ENCODE results near the gene CCP110. TPM values are rescaled to one million over a fixed set of nuclear protein-coding genes. Genes with fewer than 3 reads are reported as not detected.

CCP110 gene
- polyA plus RNA-seq, 1 donor, result 19.3 TPM

DNA sequence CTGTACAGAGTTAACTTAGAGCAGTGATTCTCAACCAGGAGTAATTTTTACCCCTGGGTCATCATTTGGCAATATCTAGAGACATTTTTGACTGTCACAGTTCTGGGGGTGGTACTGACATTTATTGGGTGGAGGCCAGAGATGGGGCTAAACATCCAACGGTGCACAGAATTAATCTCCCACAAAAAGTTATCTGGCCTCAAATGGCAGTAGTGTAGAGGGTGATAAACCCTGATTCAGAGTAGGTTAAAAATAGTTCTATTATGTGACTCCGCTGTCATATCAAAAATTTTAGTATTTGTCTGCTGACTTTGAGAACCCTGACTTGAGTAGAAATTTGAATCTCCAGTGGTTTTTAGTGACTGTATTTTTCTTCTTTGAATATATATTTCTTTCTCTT is 50.9 kb downstream of the CCP110 start:
- H3K9me3 ChIP-seq (ENCODE audit: control insufficient read depth, low read depth, low read length), result no peaks in the 10 kb centered on the region
- H3K4me3 ChIP-seq (ENCODE audit: low read length), result no peak overlapping the region
- H3K27ac ChIP-seq (ENCODE audit: low read length), result no peak overlapping the region
- no peaks in the 10 kb centered on the region for H3K4me1 ChIP-seq (ENCODE audit: control insufficient read depth, insufficient read depth, low read length)
- DNase-seq, result no peak
- 80% methylated on average over 2 of the region's 2 CpGs for WGBS (ENCODE audit: insufficient coverage, low lambda C conversion rate)
- peaks cover 73% of the 10 kb centered on the region for H3K36me3 ChIP-seq (ENCODE audit: control insufficient read depth, insufficient read depth, low read length)
- H3K27me3 ChIP-seq (ENCODE audit: control insufficient read depth, insufficient read depth, low read length), result no peaks in the 10 kb centered on the region

DNA sequence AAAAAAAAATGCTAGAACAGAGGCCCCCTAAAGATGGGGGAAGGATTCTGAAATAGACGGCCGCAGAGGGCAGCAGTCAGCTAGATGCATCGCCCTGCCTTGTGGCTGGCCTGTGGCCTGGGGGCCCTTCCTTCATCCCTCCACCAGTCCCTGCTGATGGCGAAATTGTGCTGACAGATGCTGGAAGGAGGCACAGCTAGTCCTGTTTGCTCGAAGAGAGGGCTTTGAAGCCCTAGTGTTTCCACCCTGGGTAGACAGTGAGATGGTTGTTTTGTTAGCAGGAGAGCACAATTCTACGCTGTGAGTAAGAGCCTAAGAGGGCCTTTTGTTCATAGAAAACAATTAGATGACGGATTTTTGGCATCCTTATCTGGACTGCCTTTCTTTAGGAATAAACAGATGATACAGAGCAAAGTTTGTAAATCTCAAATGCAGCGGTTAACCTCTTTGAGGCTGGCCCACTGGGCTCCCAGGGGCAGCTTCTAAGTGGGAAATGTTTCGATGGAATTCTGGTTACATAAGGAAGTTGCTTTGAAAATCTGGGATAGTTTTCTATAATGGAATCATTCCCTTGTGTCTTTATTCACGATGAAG is 54.7 kb downstream of the CCP110 start:
- H3K27ac ChIP-seq (ENCODE audit: low read length), result no peak overlapping the region
- peak in 1 of 2 donors; percentile 6 for DNase-seq
- no peaks in the 10 kb centered on the region for H3K27me3 ChIP-seq (ENCODE audit: control insufficient read depth, insufficient read depth, low read length)
- H3K4me3 ChIP-seq (ENCODE audit: low read length), result no peak overlapping the region
- peaks cover 79% of the 10 kb centered on the region for H3K36me3 ChIP-seq (ENCODE audit: control insufficient read depth, insufficient read depth, low read length)
- no peaks in the 10 kb centered on the region for H3K4me1 ChIP-seq (ENCODE audit: control insufficient read depth, insufficient read depth, low read length)
- WGBS (ENCODE audit: insufficient coverage, low lambda C conversion rate), result no CpG with 5 or more reads among the region's 10 CpGs
- H3K9me3 ChIP-seq (ENCODE audit: control insufficient read depth, low read depth, low read length), result peaks cover 3% of the 10 kb centered on the region

DNA sequence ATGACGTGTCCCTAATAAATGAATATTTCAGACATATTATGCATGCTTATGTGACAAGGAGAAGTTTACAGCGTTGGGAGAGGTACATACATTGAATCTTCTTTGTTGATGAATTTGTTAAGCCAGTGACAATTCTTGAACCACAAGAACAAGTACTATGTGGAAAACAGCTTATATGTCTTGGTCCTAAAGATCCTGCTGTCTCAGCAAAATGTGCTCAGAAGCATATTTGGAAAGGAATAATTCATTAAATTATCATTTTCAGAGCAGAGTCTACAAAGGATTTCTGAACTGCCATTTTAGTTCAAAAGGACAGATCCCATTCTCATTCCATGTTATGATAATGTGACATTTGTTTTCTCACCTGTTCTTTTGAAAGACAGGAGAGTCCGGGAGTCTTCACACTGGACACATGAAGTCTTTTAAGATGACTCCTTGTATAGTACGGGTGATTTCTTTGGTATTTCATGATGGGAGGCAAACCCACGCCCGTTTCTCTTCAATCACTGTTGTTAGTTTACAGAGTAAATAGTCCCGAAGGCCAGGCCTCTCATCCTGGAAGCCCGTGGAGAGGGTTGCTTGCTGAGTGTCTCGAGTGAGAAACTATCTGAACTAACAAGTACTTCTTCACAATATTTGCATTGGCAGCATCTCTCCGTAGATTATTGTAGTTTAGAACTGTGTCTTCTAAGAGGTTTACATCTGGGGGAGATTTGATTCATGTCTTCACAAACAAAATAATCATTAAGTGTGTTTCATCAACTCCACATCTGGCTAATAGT is 58.5 kb downstream of the CCP110 start:
- Histone ChIP-seq H3K4me3 (ENCODE audit: low read length) (no peak overlapping the region), H3K9me3 (ENCODE audit: control insufficient read depth, low read depth, low read length) (peaks cover 3% of the 10 kb centered on the region), H3K36me3 (ENCODE audit: control insufficient read depth, insufficient read depth, low read length) (peaks cover 77% of the 10 kb centered on the region), H3K4me1 (ENCODE audit: control insufficient read depth, insufficient read depth, low read length) (no peaks in the 10 kb centered on the region), H3K27ac (ENCODE audit: low read length) (no peak overlapping the region), H3K27me3 (ENCODE audit: control insufficient read depth, insufficient read depth, low read length) (no peaks in the 10 kb centered on the region)
- WGBS (ENCODE audit: insufficient coverage, low lambda C conversion rate), result no CpG with 5 or more reads among the region's 10 CpGs
- no peak for DNase-seq

DNA sequence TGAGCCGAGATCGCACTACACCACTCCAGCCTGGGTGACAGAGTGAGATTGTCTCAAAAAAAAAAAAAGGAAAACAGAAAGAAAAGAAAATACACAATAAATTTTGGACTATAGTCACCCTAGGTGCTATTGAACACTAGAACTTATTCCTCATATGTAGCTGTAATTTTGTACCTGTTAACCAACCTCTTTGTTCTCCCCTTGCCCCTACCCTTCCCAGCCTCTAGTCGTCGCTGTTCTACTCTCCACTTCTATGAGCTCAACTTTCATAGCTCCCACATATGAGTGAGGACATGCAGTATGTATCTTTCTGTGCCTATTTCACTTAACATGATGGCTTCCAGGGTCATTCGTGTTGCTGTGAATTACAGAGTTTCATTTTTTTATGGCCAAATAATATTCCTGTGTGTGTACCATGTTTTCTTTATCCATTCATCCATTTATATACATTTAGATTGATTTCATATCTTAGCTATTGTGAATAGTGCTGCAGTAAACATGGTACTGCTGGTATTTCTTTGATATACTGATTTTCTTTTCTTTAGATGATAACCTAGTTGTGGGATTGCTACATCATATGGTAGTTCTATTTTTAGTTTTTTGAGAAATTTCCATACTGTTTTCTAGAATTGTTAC is 60.0 kb downstream of the CCP110 start:
- Histone ChIP-seq H3K4me3 (ENCODE audit: low read length) (no peak overlapping the region), H3K9me3 (ENCODE audit: control insufficient read depth, low read depth, low read length) (peaks cover 3% of the 10 kb centered on the region), H3K36me3 (ENCODE audit: control insufficient read depth, insufficient read depth, low read length) (peaks cover 64% of the 10 kb centered on the region), H3K27me3 (ENCODE audit: control insufficient read depth, insufficient read depth, low read length) (no peaks in the 10 kb centered on the region), H3K27ac (ENCODE audit: low read length) (no peak overlapping the region), H3K4me1 (ENCODE audit: control insufficient read depth, insufficient read depth, low read length) (no peaks in the 10 kb centered on the region)
- 78% methylated on average over 3 of the region's 5 CpGs for WGBS (ENCODE audit: insufficient coverage, low lambda C conversion rate)
- DNase-seq, result peak; percentile 36 to 47

DNA sequence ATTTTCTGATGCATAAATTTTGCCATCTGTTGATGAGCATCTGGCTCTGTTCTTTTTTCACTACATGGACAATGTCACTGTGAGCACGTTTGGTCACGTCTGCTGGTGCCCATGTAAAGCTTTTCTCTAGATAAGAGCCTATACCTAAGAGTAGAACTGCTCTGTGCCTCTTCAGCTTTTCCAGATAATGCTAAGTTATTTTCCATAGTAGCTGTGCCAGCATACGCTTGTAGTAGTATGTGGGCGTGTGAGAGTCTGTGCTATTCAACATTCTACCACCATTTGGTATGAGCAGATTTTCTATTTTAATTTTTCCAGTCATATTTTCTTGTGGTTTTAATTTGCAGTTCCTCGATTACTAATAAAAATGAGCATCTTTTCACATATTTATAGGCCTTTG is 64.9 kb downstream of the CCP110 start:
- no peaks in the 10 kb centered on the region for H3K9me3 ChIP-seq (ENCODE audit: control insufficient read depth, low read depth, low read length)
- H3K27ac ChIP-seq (ENCODE audit: low read length), result no peak overlapping the region
- H3K4me3 ChIP-seq (ENCODE audit: low read length), result no peak overlapping the region
- no peaks in the 10 kb centered on the region for H3K27me3 ChIP-seq (ENCODE audit: control insufficient read depth, insufficient read depth, low read length)
- no peak for DNase-seq
- WGBS (ENCODE audit: insufficient coverage, low lambda C conversion rate), result no CpG with 5 or more reads among the region's 5 CpGs
- H3K4me1 ChIP-seq (ENCODE audit: control insufficient read depth, insufficient read depth, low read length), result no peaks in the 10 kb centered on the region
- peaks cover 53% of the 10 kb centered on the region for H3K36me3 ChIP-seq (ENCODE audit: control insufficient read depth, insufficient read depth, low read length)

DNA sequence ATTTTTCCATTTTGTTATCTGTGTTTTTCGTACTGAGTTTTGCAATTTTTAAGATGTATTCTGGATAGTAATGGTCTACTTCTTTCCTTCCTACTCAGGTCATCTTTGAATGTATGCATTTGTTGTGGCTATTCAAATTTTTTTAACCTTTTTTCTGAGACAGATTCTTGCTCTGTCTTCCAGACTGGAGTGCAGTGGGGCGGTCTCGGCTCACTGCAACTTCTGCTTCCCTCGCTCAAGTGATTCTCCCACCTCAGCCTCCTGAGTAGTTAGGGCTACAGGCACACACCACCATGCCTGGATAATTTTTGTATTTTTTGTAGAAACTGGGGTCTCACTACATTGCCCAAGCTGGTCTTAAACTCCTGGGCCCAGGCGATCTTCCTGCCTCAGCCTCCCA is 65.4 kb downstream of the CCP110 start:
- no peak overlapping the region for H3K4me3 ChIP-seq (ENCODE audit: low read length)
- no peak overlapping the region for H3K27ac ChIP-seq (ENCODE audit: low read length)
- H3K9me3 ChIP-seq (ENCODE audit: control insufficient read depth, low read depth, low read length), result no peaks in the 10 kb centered on the region
- peaks cover 55% of the 10 kb centered on the region for H3K36me3 ChIP-seq (ENCODE audit: control insufficient read depth, insufficient read depth, low read length)
- no peaks in the 10 kb centered on the region for H3K27me3 ChIP-seq (ENCODE audit: control insufficient read depth, insufficient read depth, low read length)
- 100% methylated on average over 1 of the region's 5 CpGs for WGBS (ENCODE audit: insufficient coverage, low lambda C conversion rate)
- no peaks in the 10 kb centered on the region for H3K4me1 ChIP-seq (ENCODE audit: control insufficient read depth, insufficient read depth, low read length)
- DNase-seq, result no peak

DNA sequence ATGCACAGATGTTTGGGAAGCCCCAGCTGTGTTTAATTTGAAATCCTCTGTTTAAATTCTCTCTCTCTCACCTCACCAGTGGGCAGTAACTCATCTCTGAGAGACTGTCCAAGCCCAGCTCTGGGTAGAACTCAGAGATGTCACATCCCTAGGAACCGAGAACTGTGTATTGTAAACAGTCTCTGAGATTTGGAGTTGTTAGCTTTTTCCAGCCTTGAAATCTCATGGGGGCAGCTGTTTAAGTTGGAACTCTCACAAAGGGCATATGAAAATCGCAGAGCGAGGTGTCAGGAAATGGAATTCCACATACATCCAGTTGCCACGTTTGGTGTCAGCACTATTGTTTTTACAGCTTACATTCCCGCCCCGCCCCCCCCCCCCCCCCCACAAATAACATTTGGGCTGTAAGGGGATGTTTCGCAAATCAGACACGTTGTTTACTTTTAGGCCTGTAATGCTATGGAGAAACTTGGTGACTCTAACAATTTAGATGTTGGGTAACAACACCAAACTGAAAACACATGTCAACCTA is 66.1 kb downstream of the CCP110 start:
- peak in 1 of 2 donors; percentile 32 for DNase-seq
- Histone ChIP-seq H3K4me3 (ENCODE audit: low read length) (no peak overlapping the region), H3K27me3 (ENCODE audit: control insufficient read depth, insufficient read depth, low read length) (no peaks in the 10 kb centered on the region), H3K4me1 (ENCODE audit: control insufficient read depth, insufficient read depth, low read length) (no peaks in the 10 kb centered on the region), H3K36me3 (ENCODE audit: control insufficient read depth, insufficient read depth, low read length) (peaks cover 58% of the 10 kb centered on the region), H3K27ac (ENCODE audit: low read length) (no peak overlapping the region), H3K9me3 (ENCODE audit: control insufficient read depth, low read depth, low read length) (no peaks in the 10 kb centered on the region)
- WGBS (ENCODE audit: insufficient coverage, low lambda C conversion rate), result no CpG with 5 or more reads among the region's 8 CpGs

DNA sequence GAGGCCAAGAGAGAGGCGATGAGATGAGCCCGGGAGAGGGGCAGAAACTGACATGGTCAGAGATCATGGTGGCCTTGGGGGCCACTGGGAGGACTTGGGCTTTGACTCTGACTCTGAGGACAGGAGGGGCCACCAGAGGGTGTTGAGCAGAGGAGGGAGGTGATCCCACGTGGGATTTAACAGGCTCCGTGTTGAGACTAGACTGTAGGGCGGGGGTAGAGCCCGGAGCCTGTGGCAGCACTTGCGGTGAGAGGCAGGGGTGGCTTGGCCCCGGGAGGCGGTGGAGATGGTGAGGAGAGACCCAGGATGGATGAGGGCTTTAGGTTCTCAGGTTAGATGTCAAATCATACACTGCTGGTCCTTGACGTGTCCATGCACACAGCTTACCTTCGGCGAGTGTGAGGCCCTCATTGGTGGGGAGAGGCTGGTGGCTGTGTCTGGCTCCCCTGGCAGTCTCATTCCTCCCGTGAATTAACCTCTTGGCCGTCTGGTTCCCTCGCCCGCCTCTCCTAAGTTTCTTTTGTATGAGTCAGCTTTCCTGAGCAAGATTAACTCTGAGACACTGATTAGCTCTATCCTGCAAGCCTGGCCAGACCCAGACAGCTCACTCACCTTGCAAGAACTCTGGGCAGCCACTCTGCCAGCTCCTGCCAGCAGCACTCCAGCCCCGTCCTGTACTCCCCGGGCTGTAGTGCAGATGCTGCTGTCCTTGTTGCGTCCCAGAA is 71.5 kb downstream of the CCP110 start:
- Histone ChIP-seq H3K9me3 (ENCODE audit: control insufficient read depth, low read depth, low read length) (no peaks in the 10 kb centered on the region), H3K4me3 (ENCODE audit: low read length) (no peak overlapping the region), H3K27ac (ENCODE audit: low read length) (no peak overlapping the region), H3K36me3 (ENCODE audit: control insufficient read depth, insufficient read depth, low read length) (peaks cover 61% of the 10 kb centered on the region), H3K27me3 (ENCODE audit: control insufficient read depth, insufficient read depth, low read length) (no peaks in the 10 kb centered on the region), H3K4me1 (ENCODE audit: control insufficient read depth, insufficient read depth, low read length) (no peaks in the 10 kb centered on the region)
- WGBS (ENCODE audit: insufficient coverage, low lambda C conversion rate), result no CpG with 5 or more reads among the region's 19 CpGs
- DNase-seq, result peak; percentile 32 to 50

DNA sequence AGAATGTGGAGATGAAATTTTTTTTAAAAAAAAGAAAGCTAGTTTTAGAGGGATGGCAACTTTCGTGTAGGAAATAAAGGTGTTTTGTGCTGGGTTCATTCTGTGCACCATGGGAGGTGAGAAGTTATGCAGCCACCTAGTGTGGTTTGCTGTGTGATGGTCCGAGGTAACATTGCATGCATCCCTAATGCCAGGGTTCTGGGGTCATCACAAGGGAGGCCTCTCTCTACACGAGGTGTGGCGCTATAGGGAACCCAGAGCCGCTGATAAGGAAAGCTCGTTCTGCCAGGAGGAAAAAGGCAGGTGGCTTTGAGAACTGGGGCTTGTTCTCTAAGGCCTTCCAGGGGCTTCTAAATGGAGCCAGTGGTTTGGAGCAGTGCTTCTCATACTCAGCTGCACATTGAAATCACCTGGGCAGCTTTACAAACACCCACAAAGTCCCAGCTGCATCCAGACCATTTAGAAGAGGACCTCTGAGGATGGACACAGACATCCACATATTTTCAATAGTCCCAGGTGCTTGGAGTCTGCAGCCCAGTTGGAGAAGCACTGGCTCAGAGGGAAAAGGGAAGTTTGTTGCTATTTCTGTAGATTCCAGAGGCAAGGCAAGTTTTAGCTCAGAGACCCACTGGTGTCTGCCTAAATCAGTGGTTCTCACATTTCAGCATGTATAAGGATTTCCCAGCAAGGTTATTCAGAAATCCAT is 75.2 kb downstream of the CCP110 start:
- H3K9me3 ChIP-seq (ENCODE audit: control insufficient read depth, low read depth, low read length), result no peaks in the 10 kb centered on the region
- peaks cover 51% of the 10 kb centered on the region for H3K36me3 ChIP-seq (ENCODE audit: control insufficient read depth, insufficient read depth, low read length)
- H3K4me1 ChIP-seq (ENCODE audit: control insufficient read depth, insufficient read depth, low read length), result no peaks in the 10 kb centered on the region
- H3K27me3 ChIP-seq (ENCODE audit: control insufficient read depth, insufficient read depth, low read length), result no peaks in the 10 kb centered on the region
- H3K4me3 ChIP-seq (ENCODE audit: low read length), result no peak overlapping the region
- DNase-seq, result no peak
- H3K27ac ChIP-seq (ENCODE audit: low read length), result no peak overlapping the region
- WGBS (ENCODE audit: insufficient coverage, low lambda C conversion rate), result no CpG with 5 or more reads among the region's 6 CpGs
